Measurements from ENCODE around the gene GNG12.

GNG12 gene

DNA sequence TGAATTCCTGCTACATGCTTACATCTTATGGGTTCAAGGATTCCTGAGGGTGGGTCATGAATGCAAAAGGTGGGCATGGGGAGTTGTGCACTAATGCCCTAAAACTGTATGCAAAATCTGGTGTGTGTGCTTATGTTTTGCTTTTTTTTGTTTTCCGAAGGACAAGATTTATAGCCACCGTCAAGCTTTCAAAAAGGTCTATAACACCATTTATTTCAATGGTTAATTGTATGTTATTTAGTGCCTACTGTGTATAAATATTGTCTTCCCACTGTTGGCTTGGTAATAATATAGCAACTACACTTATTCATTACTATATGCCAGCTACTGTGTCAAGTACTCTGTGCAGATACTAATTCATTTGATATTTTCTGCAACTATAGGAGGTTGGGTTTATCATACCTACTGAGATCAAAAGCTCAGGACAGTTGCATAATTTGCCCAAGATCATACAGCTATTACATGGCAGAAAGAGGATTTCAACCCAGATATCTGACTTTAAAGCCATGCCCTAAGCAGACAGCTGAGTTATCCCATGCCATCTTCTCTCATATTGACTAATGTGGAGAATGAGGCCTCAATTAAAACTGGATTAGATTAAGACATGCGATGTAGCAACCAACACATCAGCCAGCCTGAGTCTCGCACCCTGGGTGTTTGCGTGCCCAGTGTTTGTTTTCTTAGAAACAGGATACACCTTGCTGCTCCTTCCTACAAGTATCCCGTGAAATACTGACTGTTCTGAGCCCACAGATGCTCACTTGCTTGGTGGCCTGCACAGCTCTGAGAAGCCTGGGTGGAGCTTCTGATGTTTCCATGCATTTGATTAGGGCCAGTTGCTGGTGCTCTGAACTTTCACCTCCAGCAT is 113.7 kb downstream of the GNG12 start:
- no peak for TF ChIP-seq TCF4 (CRISPR knock-in tag; IDR thresholded peaks at IDR 0.05; ENCODE audit: borderline replicate concordance)
- TF ChIP-seq, protein P1, sequence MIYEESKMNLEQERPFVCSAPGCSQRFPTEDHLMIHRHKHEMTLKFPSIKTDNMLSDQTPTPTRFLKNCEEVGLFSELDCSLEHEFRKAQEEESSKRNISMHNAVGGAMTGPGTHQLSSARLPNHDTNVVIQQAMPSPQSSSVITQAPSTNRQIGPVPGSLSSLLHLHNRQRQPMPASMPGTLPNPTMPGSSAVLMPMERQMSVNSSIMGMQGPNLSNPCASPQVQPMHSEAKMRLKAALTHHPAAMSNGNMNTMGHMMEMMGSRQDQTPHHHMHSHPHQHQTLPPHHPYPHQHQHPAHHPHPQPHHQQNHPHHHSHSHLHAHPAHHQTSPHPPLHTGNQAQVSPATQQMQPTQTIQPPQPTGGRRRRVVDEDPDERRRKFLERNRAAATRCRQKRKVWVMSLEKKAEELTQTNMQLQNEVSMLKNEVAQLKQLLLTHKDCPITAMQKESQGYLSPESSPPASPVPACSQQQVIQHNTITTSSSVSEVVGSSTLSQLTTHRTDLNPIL (CRISPR knock-in tag; IDR thresholded peaks at IDR 0.05; ENCODE audit: low read depth) = no peak
- no peak for TF ChIP-seq CSDC2 (CRISPR knock-in tag; IDR thresholded peaks at IDR 0.05)
- TF ChIP-seq ZNF8 (CRISPR knock-in tag; IDR thresholded peaks at IDR 0.05) = no peak
- TF ChIP-seq SNAI2 (CRISPR knock-in tag; IDR thresholded peaks at IDR 0.05) = no peak
- TF ChIP-seq PPARA (CRISPR knock-in tag; IDR thresholded peaks at IDR 0.05; ENCODE audit: borderline replicate concordance) = no peak
- TF ChIP-seq ISL1 (CRISPR knock-in tag; IDR thresholded peaks at IDR 0.05) = no peak
- no peak for TF ChIP-seq ZNF70 (CRISPR knock-in tag; IDR thresholded peaks at IDR 0.05)
- TF ChIP-seq, protein P2, sequence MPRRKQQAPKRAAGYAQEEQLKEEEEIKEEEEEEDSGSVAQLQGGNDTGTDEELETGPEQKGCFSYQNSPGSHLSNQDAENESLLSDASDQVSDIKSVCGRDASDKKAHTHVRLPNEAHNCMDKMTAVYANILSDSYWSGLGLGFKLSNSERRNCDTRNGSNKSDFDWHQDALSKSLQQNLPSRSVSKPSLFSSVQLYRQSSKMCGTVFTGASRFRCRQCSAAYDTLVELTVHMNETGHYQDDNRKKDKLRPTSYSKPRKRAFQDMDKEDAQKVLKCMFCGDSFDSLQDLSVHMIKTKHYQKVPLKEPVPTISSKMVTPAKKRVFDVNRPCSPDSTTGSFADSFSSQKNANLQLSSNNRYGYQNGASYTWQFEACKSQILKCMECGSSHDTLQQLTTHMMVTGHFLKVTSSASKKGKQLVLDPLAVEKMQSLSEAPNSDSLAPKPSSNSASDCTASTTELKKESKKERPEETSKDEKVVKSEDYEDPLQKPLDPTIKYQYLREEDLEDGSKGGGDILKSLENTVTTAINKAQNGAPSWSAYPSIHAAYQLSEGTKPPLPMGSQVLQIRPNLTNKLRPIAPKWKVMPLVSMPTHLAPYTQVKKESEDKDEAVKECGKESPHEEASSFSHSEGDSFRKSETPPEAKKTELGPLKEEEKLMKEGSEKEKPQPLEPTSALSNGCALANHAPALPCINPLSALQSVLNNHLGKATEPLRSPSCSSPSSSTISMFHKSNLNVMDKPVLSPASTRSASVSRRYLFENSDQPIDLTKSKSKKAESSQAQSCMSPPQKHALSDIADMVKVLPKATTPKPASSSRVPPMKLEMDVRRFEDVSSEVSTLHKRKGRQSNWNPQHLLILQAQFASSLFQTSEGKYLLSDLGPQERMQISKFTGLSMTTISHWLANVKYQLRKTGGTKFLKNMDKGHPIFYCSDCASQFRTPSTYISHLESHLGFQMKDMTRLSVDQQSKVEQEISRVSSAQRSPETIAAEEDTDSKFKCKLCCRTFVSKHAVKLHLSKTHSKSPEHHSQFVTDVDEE (CRISPR knock-in tag; IDR thresholded peaks at IDR 0.05) = no peak
- no peak for TF ChIP-seq ESRRG (CRISPR knock-in tag; IDR thresholded peaks at IDR 0.05)
- ATAC-seq = no peak

DNA sequence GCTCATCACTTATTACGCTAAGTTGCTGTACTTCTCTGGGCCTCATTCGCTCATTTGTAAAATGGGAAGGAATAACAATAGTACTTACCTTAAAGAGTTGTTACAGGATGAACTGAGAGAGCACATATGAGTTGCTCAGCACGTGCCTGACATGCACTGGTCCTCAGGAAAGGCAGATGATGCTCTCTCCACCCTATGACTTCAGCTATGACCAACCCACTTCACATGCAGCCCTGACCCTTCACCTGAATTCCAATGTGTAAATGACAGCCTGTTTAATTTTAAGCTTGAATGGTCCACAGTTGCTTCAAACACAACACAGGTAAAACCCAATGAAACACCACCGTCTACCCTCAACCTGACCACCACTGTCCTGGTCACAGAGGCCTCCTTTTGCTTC is 115.4 kb downstream of the GNG12 start:
- ATAC-seq = no peak
- TF ChIP-seq ZNF8 (CRISPR knock-in tag; IDR thresholded peaks at IDR 0.05) (no peak), PPARA (CRISPR knock-in tag; IDR thresholded peaks at IDR 0.05; ENCODE audit: borderline replicate concordance) (no peak), ESRRG (CRISPR knock-in tag; IDR thresholded peaks at IDR 0.05) (no peak), GLIS3 (CRISPR knock-in tag; IDR thresholded peaks at IDR 0.05) (no peak), TOX (CRISPR knock-in tag; IDR thresholded peaks at IDR 0.05; ENCODE audit: borderline replicate concordance) (no peak), BACH2 (CRISPR knock-in tag; IDR thresholded peaks at IDR 0.05; ENCODE audit: borderline replicate concordance) (no peak), ISL1 (CRISPR knock-in tag; IDR thresholded peaks at IDR 0.05) (no peak), SNAI2 (CRISPR knock-in tag; IDR thresholded peaks at IDR 0.05) (no peak), OSR1 (CRISPR knock-in tag; IDR thresholded peaks at IDR 0.05) (no peak), ZNF70 (CRISPR knock-in tag; IDR thresholded peaks at IDR 0.05) (no peak), ZFP3 (CRISPR knock-in tag; IDR thresholded peaks at IDR 0.05) (no peak), ZNF565 (CRISPR knock-in tag; conservative IDR thresholded peaks at IDR 0.05; ENCODE audit: low read depth) (no peak), CSDC2 (CRISPR knock-in tag; IDR thresholded peaks at IDR 0.05) (no peak), TCF4 (CRISPR knock-in tag; IDR thresholded peaks at IDR 0.05; ENCODE audit: borderline replicate concordance) (no peak)
- TF ChIP-seq, protein P3, sequence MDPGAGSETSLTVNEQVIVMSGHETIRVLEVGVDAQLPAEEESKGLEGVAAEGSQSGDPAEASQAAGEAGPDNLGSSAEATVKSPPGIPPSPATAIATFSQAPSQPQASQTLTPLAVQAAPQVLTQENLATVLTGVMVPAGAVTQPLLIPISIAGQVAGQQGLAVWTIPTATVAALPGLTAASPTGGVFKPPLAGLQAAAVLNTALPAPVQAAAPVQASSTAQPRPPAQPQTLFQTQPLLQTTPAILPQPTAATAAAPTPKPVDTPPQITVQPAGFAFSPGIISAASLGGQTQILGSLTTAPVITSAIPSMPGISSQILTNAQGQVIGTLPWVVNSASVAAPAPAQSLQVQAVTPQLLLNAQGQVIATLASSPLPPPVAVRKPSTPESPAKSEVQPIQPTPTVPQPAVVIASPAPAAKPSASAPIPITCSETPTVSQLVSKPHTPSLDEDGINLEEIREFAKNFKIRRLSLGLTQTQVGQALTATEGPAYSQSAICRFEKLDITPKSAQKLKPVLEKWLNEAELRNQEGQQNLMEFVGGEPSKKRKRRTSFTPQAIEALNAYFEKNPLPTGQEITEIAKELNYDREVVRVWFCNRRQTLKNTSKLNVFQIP (CRISPR knock-in tag; IDR thresholded peaks at IDR 0.05; ENCODE audit: borderline replicate concordance, low read depth) = no peak
- TF ChIP-seq, protein P2 (CRISPR knock-in tag; IDR thresholded peaks at IDR 0.05) = no peak
- TF ChIP-seq, protein P4, sequence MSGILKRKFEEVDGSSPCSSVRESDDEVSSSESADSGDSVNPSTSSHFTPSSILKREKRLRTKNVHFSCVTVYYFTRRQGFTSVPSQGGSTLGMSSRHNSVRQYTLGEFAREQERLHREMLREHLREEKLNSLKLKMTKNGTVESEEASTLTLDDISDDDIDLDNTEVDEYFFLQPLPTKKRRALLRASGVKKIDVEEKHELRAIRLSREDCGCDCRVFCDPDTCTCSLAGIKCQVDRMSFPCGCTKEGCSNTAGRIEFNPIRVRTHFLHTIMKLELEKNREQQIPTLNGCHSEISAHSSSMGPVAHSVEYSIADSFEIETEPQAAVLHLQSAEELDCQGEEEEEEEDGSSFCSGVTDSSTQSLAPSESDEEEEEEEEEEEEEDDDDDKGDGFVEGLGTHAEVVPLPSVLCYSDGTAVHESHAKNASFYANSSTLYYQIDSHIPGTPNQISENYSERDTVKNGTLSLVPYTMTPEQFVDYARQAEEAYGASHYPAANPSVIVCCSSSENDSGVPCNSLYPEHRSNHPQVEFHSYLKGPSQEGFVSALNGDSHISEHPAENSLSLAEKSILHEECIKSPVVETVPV (CRISPR knock-in tag; IDR thresholded peaks at IDR 0.05) = no peak
